H1 (cell line): ENCODE measurements around the gene RPLP2. TPM values are rescaled to one million over a fixed set of nuclear protein-coding genes. Genes with fewer than 3 reads are reported as not detected.

ENCODE experiments used
- CTCF ChIA-PET: fragments of 300-600 bp; sonication (Branson Sonifier 250); formaldehyde crosslinking; loops from one replicate; lab custom pipeline; 2021; ENCODE audit not compliant: partially characterized antibody; lab: Charles Lee
- POLR2A ChIA-PET: fragments of 300-600 bp; sonication (Branson Sonifier 250); formaldehyde crosslinking; loops from one replicate; lab custom pipeline; 2021; ENCODE audit warnings: inconsistent platforms; ENCODE audit not compliant: partially characterized antibody; lab: Charles Lee
- DNase-seq, 2 experiments: peaks; one replicate each; pipeline versions ENCODE4 v3.0.0 to v3.0.0-alpha.2; 2010 to 2022; ENCODE audit warnings: low spot score in 2 of 2, low read depth in 1 of 2, mixed read lengths in 1 of 2
- FAIRE-seq: peaks from 2 replicates; lab custom pipeline; 2011; peaks lifted over from hg19 to GRCh38; lab: Jason Lieb, UNC
- H2AFZ ChIP-seq: 2 replicates; pipeline ENCODE4 v1.8.1; 2012; ENCODE audit warnings: low read length, inconsistent platforms
- H2AK5ac ChIP-seq: 2 replicates; pipeline ENCODE4 v1.6.1; 2013; ENCODE audit warnings: low read depth, low read length
- H2BK120ac ChIP-seq: replicated peaks from 2 replicates; pipeline ENCODE3; 2013; ENCODE audit warnings: low read depth, low read length, inconsistent platforms
- H2BK12ac ChIP-seq: 2 replicates; pipeline ENCODE4 v1.6.1; 2013; ENCODE audit warnings: low read depth, low read length
- H2BK15ac ChIP-seq: 2 replicates; pipeline ENCODE4 v1.6.1; 2013; ENCODE audit warnings: low read length
- H2BK20ac ChIP-seq: 2 replicates; pipeline ENCODE4 v1.6.1; 2013; ENCODE audit warnings: low read length
- H2BK5ac ChIP-seq: 2 replicates; pipeline ENCODE4 v1.6.1; 2013; ENCODE audit warnings: low read depth, low read length
- H3K14ac ChIP-seq: 2 replicates; pipeline ENCODE4 v1.6.1; 2013; ENCODE audit warnings: inconsistent platforms; ENCODE audit not compliant: insufficient read length
- H3K18ac ChIP-seq: 2 replicates; pipeline ENCODE4 v1.6.1; 2013; ENCODE audit warnings: low read length; ENCODE audit errors: extremely low read depth
- H3K23ac ChIP-seq: 2 replicates; pipeline ENCODE4 v1.6.1; 2013; ENCODE audit warnings: inconsistent platforms; ENCODE audit not compliant: insufficient read length
- H3K23me2 ChIP-seq: 2 replicates; pipeline ENCODE4 v1.6.1; 2013; ENCODE audit warnings: low read depth, low read length
- H3K27ac ChIP-seq: 2 replicates; pipeline ENCODE4 v1.6.1; 2011; ENCODE audit warnings: low read depth, low read length, inconsistent platforms
- H3K27me3 ChIP-seq, 4 experiments: replicated peaks in 1 of 4; 1 replicate in 1 of 4; 2 replicates in 3 of 4; pipeline versions ENCODE4 v1.6.1 to v1.8.1; 2011 to 2013; ENCODE audit warnings: low read length in 3 of 4, mild to moderate bottlenecking in 3 of 4, inconsistent platforms in 2 of 4, mixed read lengths in 2 of 4, moderate library complexity in 1 of 4; ENCODE audit not compliant: control insufficient read depth in 3 of 4, insufficient read depth in 3 of 4; ENCODE audit errors: extremely low read depth in 1 of 4
- H3K36me3 ChIP-seq, 4 experiments: 2 replicates each; pipeline versions ENCODE4 v1.6.1 to v1.8.1; 2011 to 2013; ENCODE audit warnings: mild to moderate bottlenecking in 4 of 4, low read length in 3 of 4, moderate library complexity in 2 of 4, control low read depth in 1 of 4, inconsistent platforms in 1 of 4; ENCODE audit not compliant: insufficient read depth in 4 of 4, control insufficient read depth in 2 of 4
- H3K4ac ChIP-seq: replicated peaks from 2 replicates; pipeline ENCODE3; 2013; ENCODE audit warnings: low read length, low read depth, mixed read lengths, inconsistent platforms; ENCODE audit not compliant: insufficient read length
- H3K4me1 ChIP-seq, 4 experiments: replicated peaks in 1 of 4; 1 replicate in 1 of 4; 2 replicates in 3 of 4; pipeline versions ENCODE4 v1.6.1 to v1.8.1; 2011 to 2013; ENCODE audit warnings: low read length in 3 of 4, inconsistent platforms in 2 of 4, mixed read lengths in 1 of 4; ENCODE audit not compliant: insufficient read depth in 4 of 4, control insufficient read depth in 3 of 4
- H3K4me2 ChIP-seq, 2 experiments: 2 replicates each; pipeline versions ENCODE4 v1.6.1 to v1.8.1; 2011 to 2013; ENCODE audit warnings: low read depth in 2 of 2, low read length in 2 of 2, control low read depth in 1 of 2, inconsistent platforms in 1 of 2, mild to moderate bottlenecking in 1 of 2; ENCODE audit not compliant: insufficient read depth in 1 of 2
- H3K4me3 ChIP-seq, 4 experiments: fragments of 200-600, 300-600 bp in 1 of 4; sonication (generic), shearing (Covaris generic), sonication (Bioruptor Twin) in 1 of 4; 2 replicates each; pipeline versions ENCODE4 v1.5.1 to v1.8.1; 2011 to 2016; ENCODE audit warnings: low read length in 4 of 4, low read depth in 3 of 4, control low read depth in 2 of 4, inconsistent platforms in 2 of 4, mild to moderate bottlenecking in 2 of 4, mixed read lengths in 1 of 4, moderate library complexity in 1 of 4; ENCODE audit not compliant: insufficient read depth in 2 of 4; ENCODE audit errors: extremely low read depth in 1 of 4
- H3K56ac ChIP-seq: replicated peaks from 2 replicates; pipeline ENCODE3; 2013; ENCODE audit warnings: low read depth, mild to moderate bottlenecking, mixed read lengths, low read length, inconsistent platforms; ENCODE audit not compliant: insufficient read length
- H3K79me1 ChIP-seq: 2 replicates; pipeline ENCODE4 v1.6.1; 2013; ENCODE audit warnings: low read depth, low read length, control low read depth
- H3K79me2 ChIP-seq, 2 experiments: 2 replicates each; pipeline versions ENCODE4 v1.6.1 to v1.8.1; 2012 to 2013; ENCODE audit warnings: low read length in 2 of 2, mild to moderate bottlenecking in 2 of 2, inconsistent platforms in 1 of 2; ENCODE audit not compliant: insufficient read depth in 2 of 2, control insufficient read depth in 1 of 2
- H3K9ac ChIP-seq, 4 experiments: replicated peaks in 1 of 4; 1 replicate in 1 of 4; 2 replicates in 3 of 4; pipeline versions ENCODE4 v1.6.1 to v1.8.1; 2011 to 2013; ENCODE audit warnings: low read depth in 3 of 4, low read length in 3 of 4, control low read depth in 2 of 4, mild to moderate bottlenecking in 2 of 4, moderate library complexity in 2 of 4, inconsistent platforms in 1 of 4; ENCODE audit errors: extremely low read depth in 1 of 4
- H3K9me3 ChIP-seq, 2 experiments: 2 replicates each; pipeline versions ENCODE4 v1.6.1 to v1.8.1; 2012 to 2013; ENCODE audit warnings: mild to moderate bottlenecking in 2 of 2, moderate library complexity in 2 of 2, control low read depth in 1 of 2, inconsistent platforms in 1 of 2, low read depth in 1 of 2, low read length in 1 of 2, mixed read lengths in 1 of 2; ENCODE audit not compliant: insufficient read depth in 2 of 2
- H4K20me1 ChIP-seq, 2 experiments: replicated peaks in 1 of 2; 2 replicates each; pipeline versions ENCODE3 to v1.8.1; 2011 to 2013; ENCODE audit warnings: inconsistent platforms in 2 of 2, low read length in 2 of 2, mild to moderate bottlenecking in 1 of 2; ENCODE audit not compliant: insufficient read depth in 2 of 2, control insufficient read depth in 1 of 2
- H4K5ac ChIP-seq: 2 replicates; pipeline ENCODE4 v1.6.1; 2013; ENCODE audit warnings: low read length, low read depth, mixed read lengths, inconsistent platforms; ENCODE audit not compliant: insufficient read length
- H4K8ac ChIP-seq: 2 replicates; pipeline ENCODE4 v1.8.0; 2013; ENCODE audit warnings: mild to moderate bottlenecking, moderate library complexity, low read length, inconsistent platforms; ENCODE audit not compliant: insufficient read depth; ENCODE audit errors: extremely low read depth
- H4K91ac ChIP-seq: replicated peaks from 2 replicates; pipeline ENCODE3; 2013; ENCODE audit warnings: low read length, mixed read lengths, inconsistent platforms; ENCODE audit not compliant: insufficient read length
- CHD1 ChIP-seq: IDR thresholded peaks from 2 replicates; pipeline ENCODE4 v1.6.1; 2012; ENCODE audit warnings: low read depth, low read length, improper control_type of control experiment
- GABPA ChIP-seq: IDR thresholded peaks from 2 replicates; pipeline ENCODE4 v1.6.1; 2011; ENCODE audit warnings: mild to moderate bottlenecking, low read length, moderate library complexity, borderline replicate concordance; ENCODE audit not compliant: insufficient read depth
- JUND ChIP-seq: IDR thresholded peaks from 2 replicates; pipeline ENCODE4 v1.6.1; 2011; ENCODE audit warnings: mild to moderate bottlenecking, improper control_type of control experiment, low read length
- POLR2A ChIP-seq, 2 experiments: IDR thresholded peaks; 1 replicate in 1 of 2; 2 replicates in 1 of 2; pipeline ENCODE4 v1.6.1; 2011; ENCODE audit warnings: low read depth in 2 of 2, low read length in 2 of 2, mild to moderate bottlenecking in 2 of 2; ENCODE audit errors: control extremely low read depth in 1 of 2
- POLR2AphosphoS5 ChIP-seq: IDR thresholded peaks from 2 replicates; pipeline ENCODE4 v1.6.1; 2011; ENCODE audit warnings: low read depth, low read length
- RAD21 ChIP-seq, 2 experiments: IDR thresholded peaks in 1 of 2; conservative IDR thresholded peaks in 1 of 2; 2 replicates each; pipeline ENCODE4 v1.6.1; 2011; ENCODE audit warnings: low read depth in 2 of 2, low read length in 2 of 2, improper control_type of control experiment in 1 of 2, inconsistent platforms in 1 of 2, mild to moderate bottlenecking in 1 of 2, moderate library complexity in 1 of 2
- RBBP5 ChIP-seq: IDR thresholded peaks from 2 replicates; pipeline ENCODE4 v1.7.1; 2012; ENCODE audit warnings: low read depth, mild to moderate bottlenecking, inconsistent platforms, low read length, moderate library complexity, borderline replicate concordance
- SIN3A ChIP-seq, 2 experiments: IDR thresholded peaks in 1 of 2; conservative IDR thresholded peaks in 1 of 2; 2 replicates each; pipeline ENCODE4 v1.6.1; 2011 to 2012; ENCODE audit warnings: low read length in 2 of 2, improper control_type of control experiment in 1 of 2, low read depth in 1 of 2, mild to moderate bottlenecking in 1 of 2
- YY1 ChIP-seq: IDR thresholded peaks from 2 replicates; pipeline ENCODE4 v1.6.1; 2011; ENCODE audit warnings: low read depth, mild to moderate bottlenecking, low read length
- WGBS, 2 experiments: shearing (Covaris generic) in 1 of 2; methylation state at CpG; one replicate each; pipeline versions ENCODE4 v1.1.6 to v1.1.7; 2013 to 2015; ENCODE audit warnings: low lambda C conversion rate in 2 of 2, mixed read lengths in 2 of 2, inconsistent platforms in 1 of 2, low coverage in 1 of 2, missing lambda C conversion rate in 1 of 2; ENCODE audit not compliant: insufficient replicate concordance in 2 of 2, insufficient coverage in 1 of 2, insufficient read length in 1 of 2; ENCODE audit errors: extremely low coverage in 1 of 2, missing lambda C conversion rate in 1 of 2; 5-methylcytosine and 5-hydroxymethylcytosine counted together
- polyA plus RNA-seq, 7 experiments: library from polyadenylated mRNA; depleted of rRNA in 3 of 7; stranded (reverse) in 5 of 7; unstranded in 2 of 7; fragments of >200 nt in 5 of 7; fragments of 200-250 nt in 2 of 7; gene quantifications; 1 replicate in 5 of 7; 2 replicates in 1 of 7; 4 replicates in 1 of 7; pipeline versions ENCODE4 v1.2.1 to v1.2.3, GENCODE V29; 2011 to 2013; ENCODE audit warnings: missing spikeins in 2 of 7, mixed read lengths in 2 of 7
- total RNA-seq: library from RNA; stranded (reverse); fragmentation: NEBNext Ultra II Directional; extraction: Animal tissue kit (Norgen Biotek cat#: 25700); gene quantifications from 2 replicates; pipeline ENCODE4 v1.2.1, GENCODE V29; 2021
- TF ChIP-seq, protein P1 (sequence below): IDR thresholded peaks from 2 replicates; pipeline ENCODE4 v1.6.1; 2012; ENCODE audit warnings: inconsistent platforms

The RPLP2 gene
- total and polyA plus RNA-seq, 2 of the 8 experiments (the other 6 are each of a cell fraction or from before 2014, with no cell fraction given): 1,789 to 2,106 TPM

DNA sequence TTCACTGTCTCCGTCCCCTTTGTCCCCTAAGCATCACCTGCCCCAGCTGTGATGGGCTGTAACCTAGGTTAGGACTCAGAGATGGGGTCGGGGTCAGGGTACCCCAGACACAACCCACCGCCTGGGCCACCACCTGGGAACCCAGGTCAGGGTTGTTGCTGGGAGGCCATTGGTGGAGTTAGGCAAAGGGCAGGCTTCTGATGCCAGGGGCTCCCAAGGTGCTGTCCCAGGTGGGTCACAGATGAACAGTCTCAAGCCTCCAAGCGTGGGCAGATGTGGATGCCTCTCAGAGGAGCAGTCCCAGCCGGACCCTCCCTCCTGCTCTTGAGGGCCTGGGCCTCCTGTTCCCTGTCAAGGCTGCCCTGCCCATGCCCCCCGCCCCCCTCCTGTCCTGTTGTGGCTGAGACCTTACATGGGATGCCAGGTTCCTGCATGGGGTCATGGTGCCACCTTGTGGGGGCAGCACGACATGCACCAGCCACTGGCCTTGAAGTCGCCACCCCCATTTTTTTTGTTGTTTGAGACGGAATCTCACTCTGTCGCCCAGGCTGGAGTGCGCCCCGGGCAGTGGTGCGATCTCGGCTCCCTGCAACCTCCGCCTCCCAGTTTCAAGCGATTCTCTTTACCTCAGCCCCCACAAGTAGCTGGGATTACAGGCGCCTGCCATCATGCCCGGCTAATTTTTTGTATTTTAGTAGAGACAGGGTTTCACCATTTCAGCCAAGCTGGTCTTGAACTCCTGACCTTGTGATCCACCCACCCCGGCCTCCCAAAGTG lies 44.6 kb upstream of the RPLP2 start:
- no peak overlapping the region for H2AFZ ChIP-seq
- FAIRE-seq (peak; percentile 24), DNase-seq (peak in 1 of 2 experiments; percentile 87)
- H4K5ac ChIP-seq: no peak overlapping the region
- no peak overlapping the region for H3K14ac ChIP-seq
- peaks cover 13 to 31% of the 10 kb centered on the region in 2 experiments for H4K20me1 ChIP-seq
- H3K4ac ChIP-seq: no peak overlapping the region
- no peak overlapping the region for H3K9ac ChIP-seq
- H3K23ac ChIP-seq: no peak overlapping the region
- no peak overlapping the region for H3K56ac ChIP-seq
- peaks cover 24 to 57% (median 30%) of the 10 kb centered on the region in 4 experiments for H3K36me3 ChIP-seq
- H2AK5ac ChIP-seq: no peak overlapping the region
- H3K79me1 ChIP-seq: peaks cover 7% of the 10 kb centered on the region; the same call in 1 of the 2 replicates
- H4K8ac ChIP-seq: no peak overlapping the region
- H2BK12ac ChIP-seq: no peak overlapping the region
- no peaks in the 10 kb centered on the region for H3K23me2 ChIP-seq
- no peaks in the 10 kb centered on the region for H3K79me2 ChIP-seq
- H3K18ac ChIP-seq: no peak overlapping the region
- H2BK15ac ChIP-seq: no peak overlapping the region
- no peaks in the 10 kb centered on the region for H3K9me3 ChIP-seq
- CTCF ChIA-PET: interaction anchor here (0.5 to 26.9 kb wide), 18 partner anchors 9 to 222 kb away, joined by 3 to 395 read pairs (median 4); partner anchors contain the start of genes TALDO1 and TMEM80
- H4K91ac ChIP-seq: no peak overlapping the region
- no peak overlapping the region for H3K27ac ChIP-seq
- no peak overlapping the region for H3K4me3 ChIP-seq
- WGBS, 2 experiments: 86% methylated on average over 19 of the region's 19 CpGs; no CpG with 5 or more reads in 1 of the 2 experiments
- no peak overlapping the region for H3K4me2 ChIP-seq
- no peak overlapping the region; the same call in 1 of the 2 replicates for H2BK5ac ChIP-seq
- POLR2A ChIA-PET: interaction anchor here (1.1 to 35.3 kb wide), 9 partner anchors 2 to 204 kb away, joined by 3 to 636 read pairs (median 3); partner anchors contain the start of genes DRD4, GATD1 and TALDO1
- no peak overlapping the region for H2BK20ac ChIP-seq
- H3K4me1 ChIP-seq: peaks cover 0 to 12% (median 7%) of the 10 kb centered on the region in 4 experiments; a peak in 6 of 7 replicates
- no peaks in the 10 kb centered on the region for H3K27me3 ChIP-seq
- no peak overlapping the region for H2BK120ac ChIP-seq
- TF ChIP-seq POLR2AphosphoS5 (peak; percentile 86), YY1 (peak; percentile 28; the same call in 1 of the 2 replicates), SIN3A (conservative IDR thresholded peaks at IDR 0.05 in 1 of 2, IDR thresholded peaks at IDR 0.05 in 1 of 2; ENCODE audit: low read depth in 1 of 2, low read length in 2 of 2) (0 out of 4 replicates have a peak, but pooled peaks have one; percentile 23 to 43), RAD21 (IDR thresholded peaks at IDR 0.05 in 1 of 2, conservative IDR thresholded peaks at IDR 0.05 in 1 of 2; ENCODE audit: low read depth in 2 of 2, low read length in 2 of 2) (peak; percentile 86 to 87), JUND (no peak), POLR2A (IDR thresholded peaks at IDR 0.05; ENCODE audit: control extremely low read depth in 1 of 2, low read depth in 2 of 2, low read length in 2 of 2) (peak in 1 of 2 experiments; percentile 60; a peak in 1 of 3 replicates), CHD1 (no peak), RBBP5 (no peak), GABPA (peak; percentile 37; the same call in 1 of the 2 replicates)
- TF ChIP-seq, protein P1, sequence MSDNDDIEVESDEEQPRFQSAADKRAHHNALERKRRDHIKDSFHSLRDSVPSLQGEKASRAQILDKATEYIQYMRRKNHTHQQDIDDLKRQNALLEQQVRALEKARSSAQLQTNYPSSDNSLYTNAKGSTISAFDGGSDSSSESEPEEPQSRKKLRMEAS: 0 out of 2 replicates have a peak, but pooled peaks have one; percentile 17
